Measurements from ENCODE around the gene IL27RA. TPM values are rescaled to one million over a fixed set of nuclear protein-coding genes. Genes with fewer than 3 reads are reported as not detected.
A peak's percentile ranks its signal among the peaks of the same experiment; 100 is the strongest.

IL27RA gene
- total RNA-seq, 2 experiments from 2014 or later, result 25.0 to 26.7 TPM

GRCh38 chr19:13996928-13997630, 34.5 kb upstream of the IL27RA start:
- H3K4me3 ChIP-seq (ENCODE audit: low read length), result no peak overlapping the region
- CTCF ChIA-PET, result no interaction called here
- no peak overlapping the region for H3K4me3 Mint-ChIP-seq
- H3K27ac Mint-ChIP-seq, result no peak overlapping the region
- peaks cover 63% of the 10 kb centered on the region for H3K4me1 ChIP-seq (ENCODE audit: insufficient read depth, low read length)
- ATAC-seq (ENCODE audit: poor library complexity) (no peak), DNase-seq (no peak)
- H3K36me3 Mint-ChIP-seq (ENCODE audit: low read depth), result peaks cover 26% of the 10 kb centered on the region
- POLR2A ChIA-PET, result no interaction called here
- no peaks in the 10 kb centered on the region for H3K27me3 ChIP-seq (ENCODE audit: control insufficient read depth in 1 of 2, insufficient read depth in 2 of 2, low read length in 2 of 2)
- no peak overlapping the region for H3K27ac ChIP-seq (ENCODE audit: low read depth in 1 of 2, low read length in 2 of 2)
- peaks cover 39% of the 10 kb centered on the region for H3K36me3 ChIP-seq (ENCODE audit: insufficient read depth, low read length)
- no peaks in the 10 kb centered on the region for H3K9me3 ChIP-seq (ENCODE audit: control insufficient read depth in 1 of 2, insufficient read depth in 1 of 2, low read length in 2 of 2)
- H3K27me3 Mint-ChIP-seq, result no peaks in the 10 kb centered on the region
- intact Hi-C loops (cut with DNase I, micrococcal nuclease), result no loop called here
- H3K4me1 Mint-ChIP-seq (ENCODE audit: low read depth), result peaks cover 34% of the 10 kb centered on the region
- TF ChIP-seq, protein P1, sequence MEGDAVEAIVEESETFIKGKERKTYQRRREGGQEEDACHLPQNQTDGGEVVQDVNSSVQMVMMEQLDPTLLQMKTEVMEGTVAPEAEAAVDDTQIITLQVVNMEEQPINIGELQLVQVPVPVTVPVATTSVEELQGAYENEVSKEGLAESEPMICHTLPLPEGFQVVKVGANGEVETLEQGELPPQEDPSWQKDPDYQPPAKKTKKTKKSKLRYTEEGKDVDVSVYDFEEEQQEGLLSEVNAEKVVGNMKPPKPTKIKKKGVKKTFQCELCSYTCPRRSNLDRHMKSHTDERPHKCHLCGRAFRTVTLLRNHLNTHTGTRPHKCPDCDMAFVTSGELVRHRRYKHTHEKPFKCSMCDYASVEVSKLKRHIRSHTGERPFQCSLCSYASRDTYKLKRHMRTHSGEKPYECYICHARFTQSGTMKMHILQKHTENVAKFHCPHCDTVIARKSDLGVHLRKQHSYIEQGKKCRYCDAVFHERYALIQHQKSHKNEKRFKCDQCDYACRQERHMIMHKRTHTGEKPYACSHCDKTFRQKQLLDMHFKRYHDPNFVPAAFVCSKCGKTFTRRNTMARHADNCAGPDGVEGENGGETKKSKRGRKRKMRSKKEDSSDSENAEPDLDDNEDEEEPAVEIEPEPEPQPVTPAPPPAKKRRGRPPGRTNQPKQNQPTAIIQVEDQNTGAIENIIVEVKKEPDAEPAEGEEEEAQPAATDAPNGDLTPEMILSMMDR (IDR thresholded peaks at IDR 0.05), result no peak
- no peaks in the 10 kb centered on the region for H3K9me3 Mint-ChIP-seq

DNA sequence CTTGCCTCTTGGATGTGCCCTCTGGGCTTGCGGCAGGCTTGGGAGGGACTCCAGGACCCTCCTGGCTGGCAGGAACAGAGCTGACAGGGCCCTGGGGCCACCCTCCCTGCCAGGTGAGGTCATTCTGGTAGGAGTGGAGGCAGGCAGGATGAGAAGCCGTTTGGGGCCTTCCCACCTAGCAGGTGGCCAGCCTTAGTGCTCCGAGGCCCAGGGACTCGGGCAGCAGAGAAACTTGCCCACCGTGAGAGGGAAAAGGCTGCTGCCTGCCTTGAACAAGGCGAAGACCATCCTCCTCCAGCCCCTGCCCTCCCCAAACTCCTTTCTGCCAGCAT, 34.0 kb upstream of the IL27RA start:
- intact Hi-C loops (cut with DNase I, micrococcal nuclease), result no loop called here
- ChIA-PET POLR2A (interaction anchor here (1.1 kb wide), 1 partner anchor 9 kb away, joined by 3 read pairs; the partner anchor contains the start of gene RFX1), CTCF (no interaction called here)
- ATAC-seq (ENCODE audit: poor library complexity), result no peak
- Mint-ChIP-seq H3K4me1 (ENCODE audit: low read depth) (peaks cover 39% of the 10 kb centered on the region), H3K27ac (peak overlapping the region; percentile 83), H3K4me3 (no peak overlapping the region), H3K27me3 (no peaks in the 10 kb centered on the region), H3K36me3 (ENCODE audit: low read depth) (peaks cover 21% of the 10 kb centered on the region), H3K9me3 (no peaks in the 10 kb centered on the region)
- Histone ChIP-seq H3K4me1 (ENCODE audit: insufficient read depth, low read length) (peaks cover 66% of the 10 kb centered on the region), H3K27me3 (ENCODE audit: control insufficient read depth in 1 of 2, insufficient read depth in 2 of 2, low read length in 2 of 2) (no peaks in the 10 kb centered on the region), H3K36me3 (ENCODE audit: insufficient read depth, low read length) (peaks cover 33% of the 10 kb centered on the region), H3K9me3 (ENCODE audit: control insufficient read depth in 1 of 2, insufficient read depth in 1 of 2, low read length in 2 of 2) (no peaks in the 10 kb centered on the region), H3K27ac (ENCODE audit: low read depth in 1 of 2, low read length in 2 of 2) (no peak overlapping the region), H3K4me3 (ENCODE audit: low read length) (no peak overlapping the region)
- TF ChIP-seq, protein P1 (IDR thresholded peaks at IDR 0.05), result no peak
- no peak for DNase-seq

DNA sequence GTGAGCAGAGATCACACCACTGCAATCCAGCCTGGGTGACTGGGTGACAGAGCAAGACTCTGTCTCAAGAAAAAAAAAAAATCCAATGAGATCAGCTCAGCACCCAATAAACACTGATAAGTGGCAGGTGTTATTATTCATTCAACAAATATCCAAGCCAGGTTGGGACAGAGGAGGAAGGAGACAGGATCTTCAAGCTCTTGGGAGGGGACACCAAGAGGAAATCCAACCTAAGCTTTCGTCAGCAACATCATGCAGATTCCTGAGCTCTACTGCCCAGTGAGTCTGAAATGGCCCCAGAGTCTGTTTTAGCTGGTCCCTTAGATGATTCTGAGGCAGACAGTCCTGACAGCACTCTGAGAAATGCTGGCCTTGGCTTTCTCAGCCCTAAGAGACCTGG, 33.1 kb upstream of the IL27RA start:
- Mint-ChIP-seq H3K9me3 (no peaks in the 10 kb centered on the region), H3K36me3 (ENCODE audit: low read depth) (peaks cover 18% of the 10 kb centered on the region), H3K27ac (peak overlapping the region; percentile 83), H3K27me3 (no peaks in the 10 kb centered on the region), H3K4me1 (ENCODE audit: low read depth) (peaks cover 47% of the 10 kb centered on the region), H3K4me3 (no peak overlapping the region)
- H3K27ac ChIP-seq (ENCODE audit: low read depth in 1 of 2, low read length in 2 of 2), result no peak overlapping the region
- no peaks in the 10 kb centered on the region for H3K9me3 ChIP-seq (ENCODE audit: control insufficient read depth in 1 of 2, insufficient read depth in 1 of 2, low read length in 2 of 2)
- H3K4me1 ChIP-seq (ENCODE audit: insufficient read depth, low read length), result peaks cover 66% of the 10 kb centered on the region
- H3K4me3 ChIP-seq (ENCODE audit: low read length), result no peak overlapping the region
- intact Hi-C loops (cut with DNase I, micrococcal nuclease), result no loop called here
- TF ChIP-seq, protein P1 (IDR thresholded peaks at IDR 0.05), result no peak
- H3K27me3 ChIP-seq (ENCODE audit: control insufficient read depth in 1 of 2, insufficient read depth in 2 of 2, low read length in 2 of 2), result no peaks in the 10 kb centered on the region
- POLR2A ChIA-PET, result interaction anchor here (0.6 to 1.3 kb wide), 6 partner anchors 8 to 47 kb away, joined by 3 to 9 read pairs (median 3); partner anchors contain the start of genes IL27RA and RFX1
- H3K36me3 ChIP-seq (ENCODE audit: insufficient read depth, low read length), result peaks cover 26% of the 10 kb centered on the region
- no peak for DNase-seq
- CTCF ChIA-PET, result interaction anchor here (1.0 kb wide), 1 partner anchor 33 kb away, joined by 3 read pairs; the partner anchor contains the start of gene IL27RA
- no peak for ATAC-seq (ENCODE audit: poor library complexity)
